PFSK-1 (cell line): ENCODE measurements around the gene SPRYD7.
A peak's percentile ranks its signal among the peaks of the same experiment; 100 is the strongest.

Experiments
- POLR2AphosphoS5 ChIP-seq: IDR thresholded peaks from 2 replicates; pipeline ENCODE4 v1.6.1; 2012; ENCODE audit warnings: low read depth, mild to moderate bottlenecking, control low read depth, low read length, moderate library complexity
- REST ChIP-seq, 2 experiments: IDR thresholded peaks; 2 replicates each; pipeline versions ENCODE4 v1.6.1 to v1.8.0; 2011 to 2012; ENCODE audit warnings: low read depth in 2 of 2, low read length in 2 of 2, control low read depth in 1 of 2, inconsistent platforms in 1 of 2, mild to moderate bottlenecking in 1 of 2, moderate library complexity in 1 of 2; ENCODE audit not compliant: insufficient read depth in 1 of 2
- SIN3A ChIP-seq: IDR thresholded peaks from 2 replicates; pipeline ENCODE4 v1.6.1; 2012; ENCODE audit warnings: mild to moderate bottlenecking, low read length, moderate library complexity, borderline replicate concordance; ENCODE audit not compliant: insufficient read depth
- TAF1 ChIP-seq: IDR thresholded peaks from 2 replicates; pipeline ENCODE4 v1.6.1; 2012; ENCODE audit warnings: low read length, control low read depth, borderline replicate concordance; ENCODE audit not compliant: insufficient read depth

- TF ChIP-seq SIN3A (no peak), REST (IDR thresholded peaks at IDR 0.05; ENCODE audit: insufficient read depth in 1 of 2, low read depth in 2 of 2, low read length in 2 of 2) (no peak), POLR2AphosphoS5 (peak; percentile 64), TAF1 (no peak)
These were observed at the start of gene SPRYD7 for GRCh38 chr13:49936075-49936967.
